Measurements from ENCODE around the gene IDUA.
"Not testable (repeated sequence)": the region's sequence is repeated elsewhere in the genome, so short reads cannot be mapped to it uniquely, and the experiment has no call there.

IDUA gene

DNA sequence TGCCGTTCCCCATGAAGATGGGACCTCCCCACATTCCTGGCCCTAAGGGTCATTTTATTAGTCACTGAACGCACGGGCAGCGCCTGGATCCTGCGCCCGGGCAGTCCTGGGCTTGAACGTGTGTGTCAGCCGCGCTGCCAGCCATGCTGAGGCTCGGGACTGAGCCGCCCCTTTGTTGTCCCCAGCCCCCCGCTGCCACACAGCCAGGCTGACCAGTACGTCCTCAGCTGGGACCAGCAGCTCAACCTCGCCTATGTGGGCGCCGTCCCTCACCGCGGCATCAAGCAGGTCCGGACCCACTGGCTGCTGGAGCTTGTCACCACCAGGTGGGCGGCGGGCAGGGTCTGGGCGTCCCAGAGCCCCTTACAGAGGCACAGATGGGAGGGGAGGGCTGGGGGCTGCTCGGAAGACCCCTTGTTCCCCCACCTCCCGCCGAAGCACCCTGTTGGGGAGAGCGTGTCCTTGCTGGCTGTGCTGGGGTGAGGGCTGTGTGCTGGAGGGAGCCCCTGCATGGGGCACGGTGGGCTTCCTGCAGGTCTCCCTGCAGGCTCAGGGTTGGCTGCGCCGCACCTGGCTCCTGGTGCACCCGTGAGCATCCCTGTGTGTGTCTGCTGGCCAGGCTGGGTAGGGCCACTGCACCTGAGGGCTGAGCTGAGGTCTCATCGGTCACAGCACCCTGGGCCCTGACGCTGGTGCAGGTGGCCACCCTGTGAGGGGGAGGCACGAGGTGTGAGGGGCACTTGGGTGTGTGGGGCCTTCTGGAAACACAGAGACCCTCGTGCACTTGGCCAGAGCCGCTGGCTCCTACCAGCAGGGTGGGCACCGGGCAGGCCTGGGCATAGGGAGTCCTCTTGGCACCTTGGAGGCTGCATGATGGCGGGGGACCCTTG is 1.0 kb downstream of the IDUA start:
- DNase-seq (ENCODE audit: low read depth), result no peak

DNA sequence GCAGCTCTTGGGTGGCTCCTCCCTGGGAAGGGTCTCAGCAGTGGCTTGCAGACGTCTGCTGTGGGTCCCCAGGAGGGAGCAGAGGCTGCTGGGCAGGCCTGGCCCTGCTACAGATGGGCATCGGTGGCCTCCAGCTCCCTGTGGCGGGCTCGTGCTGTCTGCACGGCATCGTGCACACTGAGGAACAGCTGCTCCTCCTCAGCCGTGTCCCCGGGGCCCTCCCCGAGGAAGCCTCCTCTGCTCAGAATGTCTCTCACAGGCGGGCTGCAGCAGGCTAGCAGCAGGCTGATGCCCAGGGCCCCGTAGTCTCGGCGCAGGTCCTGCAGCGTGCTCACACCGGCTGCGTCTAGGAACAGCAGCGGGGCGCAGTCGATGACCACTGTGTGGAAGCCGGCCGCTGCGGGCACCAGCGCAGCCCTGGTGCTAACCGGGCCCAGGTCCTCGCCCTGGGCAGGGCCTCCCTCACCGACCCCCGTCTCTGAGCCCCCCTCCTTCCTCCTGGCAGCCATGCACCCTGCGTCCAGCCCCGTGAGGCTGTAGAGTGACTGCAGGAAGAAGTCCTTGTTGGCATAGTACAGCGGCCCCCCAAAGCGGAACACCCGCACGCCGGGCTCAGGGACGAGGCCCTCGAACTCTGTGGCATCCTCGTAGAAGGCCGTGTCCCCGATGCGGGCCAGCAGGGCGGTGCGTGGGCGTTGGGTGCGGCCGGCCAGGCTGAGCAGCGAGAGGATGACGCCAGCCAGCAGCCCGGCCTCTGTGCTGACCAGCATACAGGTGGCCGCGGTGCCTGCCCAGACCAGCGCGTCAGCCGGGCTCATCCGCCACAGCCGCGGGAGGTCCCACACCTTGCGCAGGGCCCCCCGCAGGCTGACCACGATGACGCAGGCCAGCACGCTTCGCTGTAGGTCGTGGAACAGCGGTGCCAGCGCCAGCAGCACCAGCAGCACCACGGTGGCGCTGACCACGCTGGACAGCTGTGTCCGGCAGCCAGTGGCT is 2.2 kb downstream of the IDUA start:
- DNase-seq (ENCODE audit: low read depth), result no peak

DNA sequence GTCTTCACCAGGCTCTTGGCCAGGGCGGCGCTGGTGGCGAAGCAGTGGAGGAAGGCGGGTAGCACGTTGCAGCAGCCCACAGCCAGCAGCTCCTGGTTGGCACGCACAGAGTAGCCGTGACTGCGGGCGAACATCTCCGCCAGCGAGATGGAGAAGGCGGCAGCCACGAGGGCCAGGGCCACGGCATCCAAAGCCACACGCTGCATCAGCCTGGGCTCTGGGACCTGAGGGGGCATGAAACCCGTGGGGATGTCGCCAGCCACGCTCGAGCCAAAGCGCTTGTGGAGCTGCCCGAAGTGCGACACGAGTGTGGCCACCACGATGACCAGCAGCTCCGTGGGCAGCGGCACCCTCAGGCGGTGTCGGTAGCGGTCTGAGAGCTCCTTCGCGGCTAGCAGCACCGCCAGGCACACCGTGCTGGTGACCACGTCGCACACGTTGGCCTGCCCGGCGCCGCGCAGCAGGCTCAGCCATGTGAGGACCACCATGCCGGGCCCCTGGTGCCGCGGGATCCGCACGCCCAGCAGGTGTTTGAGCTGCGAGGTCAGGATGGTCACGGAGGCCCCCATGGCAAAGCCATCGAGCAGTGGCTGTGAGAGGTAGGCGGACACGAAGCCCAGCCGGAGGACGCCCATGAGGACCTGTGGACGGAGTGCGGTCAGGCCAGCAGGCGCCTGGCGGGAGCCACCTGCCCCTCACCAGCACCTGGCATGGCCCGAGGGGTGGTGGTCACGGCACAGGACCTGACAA is 3.1 kb downstream of the IDUA start:
- no peak for DNase-seq (ENCODE audit: low read depth)

DNA sequence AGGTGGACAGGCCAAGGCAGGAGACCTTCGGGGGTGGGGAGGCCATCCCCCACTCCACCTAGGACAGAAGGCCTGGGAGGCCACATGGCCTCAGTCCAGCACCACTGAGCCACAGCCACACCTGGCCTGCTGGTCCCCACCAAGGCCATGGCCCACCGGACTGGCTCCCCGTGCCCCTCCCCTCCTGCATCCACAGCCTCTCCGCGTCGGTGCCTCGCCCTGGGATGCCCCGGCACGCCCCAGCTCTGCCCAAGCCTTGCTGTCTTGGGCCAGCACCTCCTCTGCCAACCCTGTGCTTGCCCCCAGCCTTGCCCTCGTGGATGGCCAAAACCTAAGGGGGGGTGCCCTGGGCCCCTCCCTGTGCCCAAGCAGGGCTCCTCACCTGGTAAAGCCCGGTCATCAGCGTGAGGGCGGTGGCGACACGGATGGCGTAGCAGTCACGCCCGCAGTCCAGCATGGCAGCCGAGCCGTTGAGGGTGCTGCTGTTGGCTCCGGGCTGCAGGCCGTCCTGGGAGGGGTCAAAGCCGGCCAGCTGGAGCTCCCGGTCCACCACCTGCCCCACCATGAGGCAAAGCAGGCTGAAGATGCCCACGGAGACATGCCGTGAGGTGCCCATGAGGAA is 4.0 kb downstream of the IDUA start:
- DNase-seq (ENCODE audit: low read depth), result no peak

DNA sequence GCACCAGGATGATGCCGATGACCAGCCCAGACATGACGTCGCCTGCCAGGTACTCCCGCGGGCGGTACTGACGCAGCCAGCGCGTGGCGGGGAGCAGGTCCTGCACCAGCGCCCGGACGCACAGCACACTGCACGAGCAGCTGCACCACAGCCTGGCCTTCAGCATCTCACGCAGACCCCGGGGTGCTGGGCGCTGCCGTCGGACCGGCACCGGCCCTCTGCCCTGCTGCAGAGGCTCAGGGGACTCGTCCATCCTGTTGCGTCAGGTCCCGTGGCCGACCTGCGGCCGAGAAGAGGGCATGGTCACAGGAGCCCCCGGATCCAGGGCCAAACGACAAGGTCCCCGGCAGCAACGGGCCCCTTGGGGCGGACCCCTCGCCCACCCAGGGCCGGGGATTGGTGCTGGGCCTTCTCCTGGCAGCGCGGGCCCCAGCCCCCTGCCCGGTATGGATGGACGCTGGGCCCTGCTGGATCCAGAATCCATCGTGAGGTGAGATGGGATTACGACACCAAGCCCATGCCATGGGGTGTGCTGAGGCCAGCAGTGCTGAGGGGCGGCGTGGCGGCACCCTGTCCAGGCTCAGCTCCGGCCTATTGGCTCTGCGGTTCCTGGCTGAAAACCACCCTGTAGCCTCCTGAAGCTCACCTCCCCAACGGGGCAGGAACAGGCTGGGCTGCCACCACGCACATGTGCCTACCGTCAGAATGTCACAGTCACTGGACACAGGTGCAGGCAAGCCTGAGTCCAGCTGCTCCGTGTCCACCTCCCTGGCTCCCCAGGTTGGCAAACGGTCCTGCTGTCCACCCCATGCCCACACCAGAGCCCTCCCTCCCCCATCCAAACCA is 4.8 kb downstream of the IDUA start:
- no peak for DNase-seq (ENCODE audit: low read depth)

DNA sequence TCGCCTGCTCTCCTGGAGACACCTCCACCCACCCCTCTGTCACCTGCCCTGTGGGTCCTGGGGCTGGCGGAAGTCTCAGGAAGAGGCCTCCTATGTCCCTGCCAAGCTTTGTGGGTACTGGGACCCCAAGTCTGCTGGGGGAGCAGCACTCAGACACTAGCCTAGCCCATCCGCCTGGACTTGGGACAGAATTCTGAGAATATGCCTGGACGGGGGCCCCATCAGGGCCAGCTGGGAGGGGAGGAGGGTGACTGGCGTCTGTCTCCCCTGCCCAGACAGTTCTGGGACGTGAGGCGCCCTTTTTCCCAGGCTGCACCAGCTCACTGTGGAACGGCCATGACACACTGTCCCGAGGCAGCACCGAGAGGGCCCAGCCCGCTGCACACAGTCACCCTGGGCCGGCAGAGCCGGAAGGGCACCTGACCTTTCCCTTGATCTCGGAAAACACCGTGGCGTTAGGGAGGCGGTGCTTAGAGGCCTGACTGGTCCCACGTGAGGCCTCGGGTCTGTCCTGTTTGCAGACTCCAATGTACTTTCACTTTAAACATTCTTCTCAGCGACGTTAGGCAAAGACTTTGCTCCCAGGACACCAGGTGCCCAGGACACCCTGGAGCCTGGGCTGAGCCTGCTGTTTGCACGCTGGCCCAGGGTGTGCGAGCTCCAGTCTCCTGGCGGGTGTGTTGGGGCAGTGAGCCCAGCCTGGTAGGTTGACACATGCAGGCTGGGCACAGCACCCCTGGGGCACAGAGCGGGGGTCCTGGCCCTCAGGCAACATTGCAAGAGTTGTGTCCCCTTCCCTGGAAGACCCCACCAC is 5.7 kb downstream of the IDUA start:
- DNase-seq (ENCODE audit: low read depth), result no peak

DNA sequence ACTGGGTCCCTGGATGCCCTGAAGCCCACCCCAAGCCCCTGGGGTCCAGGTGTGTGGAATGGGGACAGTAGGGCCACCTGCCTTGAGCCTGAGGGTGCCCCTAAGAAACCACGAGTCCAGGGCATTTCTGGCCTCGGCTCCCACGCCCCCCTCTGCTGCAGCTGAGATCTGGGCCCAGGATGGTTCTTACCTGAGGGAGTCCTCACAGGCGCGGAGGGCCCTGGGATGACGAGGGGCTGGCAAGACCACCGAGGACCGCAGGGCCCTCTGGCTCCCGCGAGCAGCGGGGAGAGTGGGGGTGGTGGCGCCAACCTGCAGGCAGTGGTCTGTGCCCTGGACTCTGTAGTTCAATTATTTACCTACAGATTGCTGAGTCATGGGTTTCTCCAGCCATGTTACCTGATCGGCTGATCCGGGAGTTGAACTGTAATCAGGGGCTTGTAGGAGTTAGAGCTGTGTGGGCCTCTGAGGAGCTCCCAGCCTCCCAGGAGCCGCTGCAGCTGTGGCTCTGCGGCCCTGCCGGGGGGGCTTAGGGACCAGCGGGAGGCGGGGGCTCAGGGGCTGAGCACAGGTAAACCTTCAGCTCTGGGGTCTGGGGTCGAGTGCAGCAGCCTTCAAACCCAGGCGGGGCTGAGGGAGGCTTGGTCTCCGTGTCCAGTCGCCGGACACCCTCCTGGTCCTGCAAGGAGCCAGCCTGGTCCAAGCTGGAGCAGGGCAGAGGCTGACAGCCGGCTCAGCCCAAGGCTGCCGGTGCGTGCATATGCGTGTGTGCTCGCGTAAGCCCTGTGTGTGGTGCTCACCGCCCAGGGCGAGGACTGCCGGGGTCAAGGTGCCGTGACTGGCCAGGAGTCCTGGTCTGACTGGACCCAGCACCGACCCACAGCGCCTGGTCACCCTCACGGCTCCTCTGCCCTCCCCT is 6.5 kb downstream of the IDUA start, which contains the start of gene SLC26A1:
TSS of gene SLC26A1 (minus strand) at position 294 of the 919 bp plus-strand sequence. CDS start 1,701 bp downstream, outside the sequence.
- DNase-seq (ENCODE audit: low read depth), result no peak

DNA sequence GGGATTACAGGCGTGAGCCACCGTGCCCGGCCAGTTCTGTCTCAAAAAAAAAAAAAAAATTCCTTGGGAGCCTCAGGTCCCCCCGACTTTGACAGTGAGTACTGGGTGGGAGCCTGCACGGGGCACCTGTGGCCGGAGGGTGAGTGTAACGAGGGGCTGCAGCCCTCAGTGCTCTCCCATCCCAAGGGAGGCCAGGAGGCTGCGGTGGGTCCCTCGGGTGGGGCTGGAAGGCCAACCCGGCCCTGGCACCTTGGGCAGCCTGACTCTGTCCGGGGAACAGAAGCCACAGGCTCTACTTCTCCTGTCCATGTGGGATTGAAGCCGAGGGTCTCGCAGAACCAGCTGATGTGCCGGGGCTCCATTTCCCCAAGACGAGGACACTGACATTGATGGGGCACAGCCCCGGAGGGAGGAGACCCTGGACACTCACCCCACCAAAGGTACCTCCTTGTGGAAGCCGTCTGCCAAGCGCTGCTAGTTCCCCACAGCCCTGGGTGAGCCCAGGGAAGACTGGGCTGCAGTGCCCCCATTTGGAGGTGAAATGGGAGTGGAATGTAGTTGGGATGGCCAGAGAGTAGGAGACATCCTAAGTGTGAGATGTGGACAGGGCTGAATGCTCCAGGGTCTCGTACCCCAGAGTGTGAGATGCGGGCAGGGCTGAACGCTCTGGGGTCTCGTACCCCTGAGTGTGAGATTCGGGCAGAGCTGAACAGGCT is 8.6 kb downstream of the IDUA start:
- no peak for DNase-seq (ENCODE audit: low read depth)

DNA sequence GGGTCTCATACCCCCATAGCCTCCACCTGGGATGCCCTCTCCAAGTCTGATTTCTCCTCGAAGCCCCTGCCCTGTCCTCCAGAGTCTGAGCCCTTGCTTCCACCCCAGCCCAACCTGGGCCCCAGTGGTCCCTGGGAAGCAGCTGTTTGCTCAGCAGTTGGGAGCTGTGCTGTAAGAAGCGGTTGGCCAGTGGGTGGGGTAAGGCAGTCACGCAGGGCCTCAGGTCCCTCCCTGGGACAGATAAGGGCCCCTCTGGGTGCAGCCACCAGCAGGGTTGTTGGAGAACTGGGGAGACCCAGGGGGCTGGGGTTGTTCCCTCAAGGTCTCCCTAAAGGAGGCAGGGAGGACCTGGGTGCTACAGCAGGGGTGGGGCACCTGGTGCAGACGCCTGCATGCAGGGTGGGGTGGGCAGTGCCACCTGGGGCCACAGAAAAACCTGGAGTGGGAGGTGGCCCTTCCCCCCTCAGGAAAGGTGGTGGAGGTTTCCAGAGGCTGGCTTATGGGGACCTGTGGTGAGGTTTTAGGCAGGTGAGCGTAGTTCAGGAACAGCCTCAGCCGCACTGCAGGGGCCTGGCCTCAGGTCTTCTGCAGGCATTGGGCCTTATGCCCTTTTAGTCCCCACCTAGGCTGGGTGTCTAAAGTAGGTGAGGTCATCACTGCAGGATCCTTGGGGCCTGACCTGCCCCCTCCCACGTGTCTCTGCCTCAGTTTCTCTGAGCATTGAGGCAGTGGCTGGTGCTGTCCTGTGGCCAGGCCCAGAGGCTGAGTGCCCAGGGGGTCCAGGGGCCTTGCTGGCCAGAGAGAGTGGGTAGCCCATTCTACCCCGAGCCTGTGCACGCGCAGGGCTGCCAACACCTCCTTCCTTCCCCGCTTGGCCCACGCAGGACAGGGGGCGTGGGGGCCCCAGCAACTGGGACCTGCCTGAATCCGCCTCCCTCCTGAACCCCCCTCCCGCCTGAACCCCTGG is 9.5 kb downstream of the IDUA start:
- DNase-seq (ENCODE audit: low read depth), result no peak

DNA sequence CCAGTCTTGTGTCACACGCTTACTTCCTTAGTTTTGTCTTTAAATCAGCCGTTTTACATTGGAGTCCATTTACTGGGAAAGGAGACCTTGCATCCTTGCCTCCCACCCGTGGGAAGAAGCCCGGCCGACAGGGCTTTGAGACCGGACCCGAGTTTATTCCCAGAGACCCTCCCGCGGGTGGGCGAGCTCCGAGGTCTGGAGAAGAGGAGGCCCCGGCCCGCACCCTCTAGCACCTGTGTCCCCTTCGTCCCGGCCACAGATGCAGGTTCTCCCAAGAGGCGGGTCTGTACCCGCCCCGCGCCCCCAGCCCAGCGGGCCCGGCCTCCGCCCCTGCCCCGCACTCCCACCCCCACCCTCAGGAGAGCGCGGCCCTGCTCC is 10.1 kb downstream of the IDUA start:
- DNase-seq (ENCODE audit: low read depth), result no peak

DNA sequence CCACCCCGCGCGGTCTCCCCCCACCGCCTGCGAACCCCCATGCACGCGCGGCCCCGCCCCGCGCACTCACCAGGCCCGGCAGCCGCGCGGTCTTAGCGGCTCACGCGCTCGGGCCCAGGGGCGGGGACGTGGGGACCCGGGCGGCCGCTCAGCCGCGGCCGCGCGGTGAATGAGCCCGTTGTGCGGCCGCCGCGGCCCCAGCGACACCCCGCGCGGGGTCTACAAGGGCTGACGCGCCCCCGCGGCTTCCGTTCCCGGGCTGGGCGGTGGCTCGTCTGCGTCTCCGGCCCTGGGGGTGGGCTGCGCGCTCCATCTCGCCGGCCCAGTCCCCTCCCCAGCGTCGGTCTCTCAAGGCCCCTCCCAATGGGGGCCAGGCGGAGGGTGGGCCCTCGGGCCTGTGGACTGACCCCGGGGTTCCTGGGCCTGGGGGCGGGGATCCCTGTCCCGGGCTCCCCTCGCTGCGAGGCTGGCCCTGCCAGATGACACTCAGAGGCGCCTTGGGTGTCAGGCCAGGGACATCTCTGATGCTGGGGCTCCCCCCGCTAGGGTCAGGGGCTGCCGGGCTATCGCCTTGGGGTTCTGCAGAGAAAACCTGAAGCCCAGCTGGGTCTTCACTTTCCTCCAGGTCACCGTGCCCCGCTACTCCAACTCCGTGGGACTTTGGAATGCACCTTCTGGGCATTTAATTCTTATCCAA is 10.7 kb downstream of the IDUA start:
- DNase-seq (ENCODE audit: low read depth), result no peak

DNA sequence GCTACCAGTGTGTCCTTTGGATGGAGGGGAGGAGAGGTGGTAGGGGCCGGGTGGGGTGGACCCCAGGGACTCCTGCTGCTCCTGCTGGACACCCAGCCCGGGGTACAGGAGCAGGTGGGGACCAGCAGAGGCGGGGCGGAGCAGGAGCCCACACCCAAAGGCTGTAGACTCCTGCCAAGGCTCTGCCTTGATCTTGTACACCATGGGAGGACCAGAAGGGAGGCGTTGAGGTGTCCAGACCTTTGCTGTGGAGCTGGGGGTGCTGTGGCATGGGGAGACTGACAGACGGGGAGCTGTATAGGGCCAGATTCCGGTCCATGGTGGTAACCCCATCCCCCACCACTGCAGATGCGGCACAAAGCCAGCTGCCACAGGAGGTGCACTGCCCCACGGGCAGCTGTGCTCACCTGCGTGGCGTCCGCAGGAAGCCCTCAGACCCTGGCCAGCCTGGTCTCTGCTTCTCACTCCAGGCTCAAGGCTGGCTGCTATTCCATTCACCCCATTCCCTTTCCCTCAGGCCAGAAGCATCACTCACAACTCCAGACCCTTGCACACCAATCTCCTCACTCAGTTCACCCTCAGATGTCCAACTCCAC is 11.3 kb downstream of the IDUA start:
- DNase-seq (ENCODE audit: low read depth), result no peak

DNA sequence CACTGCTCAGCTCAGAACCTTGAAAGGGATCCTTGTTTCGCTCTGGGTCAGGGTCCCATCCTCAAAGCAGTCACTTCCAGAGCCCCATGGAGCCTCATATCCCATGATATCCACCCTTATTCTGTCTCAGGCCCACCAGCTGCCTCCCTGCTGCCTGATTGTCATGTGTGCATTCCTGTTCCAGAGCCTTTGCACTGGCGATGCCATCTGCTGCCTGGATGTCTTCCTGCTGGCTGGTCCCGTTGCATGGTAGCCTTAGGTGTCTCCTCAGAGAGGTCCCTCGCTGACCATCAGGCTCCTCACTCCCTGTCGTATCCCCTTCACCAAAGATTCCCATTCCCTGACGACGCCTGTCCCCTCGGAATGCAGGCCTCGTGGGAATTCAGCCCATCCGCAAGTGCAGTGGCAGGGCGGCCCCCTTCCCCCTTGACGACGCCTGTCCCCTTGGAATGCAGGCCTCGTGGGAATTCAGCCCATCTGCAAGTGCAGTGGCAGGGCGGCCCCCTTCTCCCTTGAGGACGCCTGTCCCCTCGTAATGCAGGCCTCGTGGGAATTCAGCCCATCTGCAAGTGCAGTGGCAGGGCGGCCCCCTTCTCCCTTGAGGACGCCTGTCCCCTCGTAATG is 12.5 kb downstream of the IDUA start:
- not testable (repeated sequence) for DNase-seq (ENCODE audit: low read depth)

DNA sequence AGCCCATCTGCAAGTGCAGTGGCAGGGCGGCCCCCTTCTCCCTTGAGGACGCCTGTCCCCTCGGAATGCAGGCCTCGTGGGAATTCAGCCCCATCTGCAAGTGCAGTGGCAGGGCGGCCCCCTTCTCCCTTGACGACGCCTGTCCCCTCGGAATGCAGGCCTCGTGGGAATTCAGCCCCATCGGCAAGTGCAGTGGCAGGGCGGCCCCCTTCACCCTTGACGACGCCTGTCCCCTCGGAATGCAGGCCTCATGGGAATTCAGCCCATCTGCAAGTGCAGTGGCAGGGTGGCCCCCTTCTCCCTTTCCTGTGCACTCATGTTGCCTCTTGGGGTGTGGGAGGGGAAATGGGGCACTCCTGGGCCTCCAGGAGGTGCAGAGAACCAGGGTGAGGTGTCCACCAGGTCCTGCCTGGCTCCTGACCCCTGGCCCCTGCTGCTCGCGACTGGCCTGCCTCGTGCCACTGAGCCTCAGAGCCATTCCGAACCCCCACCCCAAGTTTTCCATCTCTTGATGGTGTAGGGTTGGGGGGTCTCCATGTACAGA is 13.1 kb downstream of the IDUA start:
- DNase-seq (ENCODE audit: low read depth), result no peak

DNA sequence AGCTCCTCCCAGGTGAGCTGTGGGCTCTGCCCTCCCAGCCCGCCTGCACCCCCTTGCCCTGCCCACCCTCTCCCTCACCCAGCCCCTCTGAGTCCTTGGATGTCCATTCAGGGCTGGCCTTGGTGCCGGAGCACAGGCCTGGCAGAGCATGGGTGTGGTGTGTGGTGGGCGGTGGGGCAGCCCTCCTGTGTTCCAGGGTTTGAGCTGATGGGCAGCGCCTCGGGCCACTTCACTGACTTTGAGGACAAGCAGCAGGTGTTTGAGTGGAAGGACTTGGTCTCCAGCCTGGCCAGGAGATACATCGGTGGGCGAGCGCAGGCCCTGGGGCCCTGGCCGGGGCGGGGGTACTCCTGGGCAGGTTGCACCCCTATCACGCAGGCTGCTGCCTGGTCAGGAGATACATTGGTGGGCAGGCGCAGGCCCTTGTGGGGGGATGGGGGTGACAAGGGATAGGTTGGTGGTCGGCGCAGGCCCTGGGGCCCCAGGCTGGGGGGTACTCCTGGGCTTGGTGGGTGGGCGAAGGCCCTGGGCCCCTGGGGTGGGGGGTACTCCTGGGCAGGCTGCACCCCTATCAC is 13.9 kb downstream of the IDUA start:
- DNase-seq (ENCODE audit: low read depth), result no peak
